HG03469 (cell line): ENCODE measurements around the gene EHD2.
"Not testable (repeated sequence)": the region's sequence is repeated elsewhere in the genome, so short reads cannot be mapped to it uniquely, and the experiment has no call there.

ENCODE experiments used
- ATAC-seq: cut with Tn5 transposase; IDR thresholded peaks from one replicate; pipeline ENCODE4 v1.9.1; 2021; ENCODE audit warnings: mild to moderate bottlenecking, moderate library complexity, moderate number of reproducible peaks; ENCODE audit not compliant: unreplicated experiment

The EHD2 gene

DNA sequence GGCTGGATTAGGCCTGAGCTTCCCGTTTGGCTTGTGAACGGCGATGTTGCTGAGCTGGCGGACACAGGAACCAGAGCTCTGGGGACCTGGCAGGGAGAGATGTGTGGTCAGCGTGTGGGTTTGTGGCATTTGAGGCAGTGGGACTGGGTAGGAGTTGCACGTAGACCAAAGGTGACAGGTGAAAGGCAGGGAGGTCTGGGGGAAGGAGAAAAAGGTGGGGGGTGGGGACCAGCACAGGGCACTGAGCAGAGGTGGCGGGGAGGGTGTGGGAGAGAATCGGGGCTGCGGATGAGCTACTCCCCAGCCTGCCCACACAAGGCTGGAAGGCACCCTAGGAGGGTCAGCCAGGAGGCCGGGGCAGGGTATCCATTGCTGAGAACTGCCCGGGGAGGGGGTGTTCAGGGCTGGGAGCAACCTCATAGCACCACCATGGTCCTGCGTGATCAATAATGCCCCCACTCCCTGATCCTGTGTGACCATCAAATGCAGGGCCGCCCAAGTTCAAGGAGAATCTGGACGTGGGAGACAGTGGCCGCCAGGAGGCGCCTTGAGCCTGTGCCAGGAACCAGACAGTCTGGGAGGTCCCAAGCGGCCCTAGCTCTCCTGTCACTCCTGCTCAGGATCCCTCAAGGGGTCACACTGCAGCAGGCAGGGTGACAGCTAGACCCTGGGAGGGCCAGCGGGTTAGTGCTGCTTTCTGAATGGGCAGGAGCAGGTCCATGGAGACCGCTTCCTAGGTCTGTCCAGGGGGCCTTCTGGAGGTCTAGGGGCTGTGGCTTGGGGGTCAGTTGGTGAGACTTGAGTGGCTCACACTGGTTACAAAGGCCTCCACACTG, 52.5 kb downstream of the EHD2 start:
- ATAC-seq: no peak

DNA sequence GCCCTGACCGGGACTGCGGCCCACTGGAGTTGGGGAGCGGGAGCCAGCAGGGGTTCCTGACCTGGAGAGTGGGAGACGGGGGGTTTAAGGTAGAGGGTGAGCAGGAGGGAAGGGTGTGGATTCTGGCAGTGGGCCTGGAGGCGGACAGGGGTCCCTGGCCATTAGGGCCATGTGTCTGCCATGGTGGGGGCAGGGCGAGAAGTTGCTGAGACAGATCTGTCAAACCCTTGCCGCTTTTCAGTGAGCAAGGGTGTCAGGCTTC, 53.1 kb downstream of the EHD2 start:
- ATAC-seq: no peak

DNA sequence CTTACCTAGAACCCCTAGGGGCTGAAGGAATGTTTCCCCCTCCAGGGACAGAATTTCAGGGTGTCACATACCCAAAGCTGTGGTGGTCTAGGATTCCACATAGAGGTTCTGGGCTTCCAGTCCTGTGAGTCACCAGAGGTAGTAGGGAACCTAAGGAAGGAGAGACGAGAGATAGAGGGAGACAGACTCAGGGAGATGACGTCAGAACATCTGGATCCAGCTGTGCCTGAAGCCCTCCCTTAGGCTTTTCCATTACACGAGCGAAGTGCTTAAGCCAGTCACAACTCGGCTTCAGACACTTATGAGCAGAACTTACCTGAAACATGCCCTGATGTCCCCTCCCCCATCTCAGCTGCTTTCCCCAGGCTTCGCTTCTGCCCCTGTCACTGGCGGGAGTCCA, 53.4 kb downstream of the EHD2 start:
- ATAC-seq: no peak

DNA sequence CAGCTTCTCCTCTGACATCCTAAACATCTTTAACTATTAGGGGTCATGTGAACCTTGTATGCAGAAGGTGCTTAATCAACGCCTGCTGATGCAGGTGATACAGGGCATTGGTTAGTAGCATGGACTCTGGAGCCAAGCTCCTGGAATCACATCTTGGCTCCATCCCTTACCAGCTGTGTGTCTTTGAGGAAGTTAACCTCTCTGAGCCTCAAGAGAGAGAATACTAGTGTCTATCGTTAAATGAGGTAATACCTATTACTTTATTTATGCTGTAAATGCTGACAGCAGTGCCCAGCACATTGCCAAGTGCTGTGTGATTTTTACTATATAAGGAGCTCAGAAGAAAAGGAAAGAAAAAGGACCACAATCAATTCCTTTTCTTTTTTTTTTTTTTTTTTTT, 54.1 kb downstream of the EHD2 start:
- no peak for ATAC-seq

DNA sequence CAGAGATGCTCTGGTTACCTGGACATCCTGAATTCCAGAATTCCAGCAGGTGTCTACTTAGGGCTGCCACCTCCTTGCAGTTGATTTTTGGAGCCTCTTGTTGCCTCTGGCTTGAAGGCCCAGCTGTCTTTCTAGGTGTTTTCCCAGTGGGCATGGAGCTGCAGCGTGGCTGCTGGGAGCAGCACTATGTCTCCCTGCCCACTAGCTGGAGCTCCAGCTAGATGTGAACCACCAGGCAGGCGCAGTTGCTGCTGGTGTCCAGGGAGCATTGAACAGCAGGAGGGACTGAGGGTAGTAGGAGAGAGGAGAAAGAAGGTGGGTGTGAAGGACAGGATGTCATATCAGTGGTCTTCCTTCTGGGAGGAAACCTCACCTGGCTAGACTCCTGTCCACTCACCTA, 55.4 kb downstream of the EHD2 start:
- no peak for ATAC-seq

DNA sequence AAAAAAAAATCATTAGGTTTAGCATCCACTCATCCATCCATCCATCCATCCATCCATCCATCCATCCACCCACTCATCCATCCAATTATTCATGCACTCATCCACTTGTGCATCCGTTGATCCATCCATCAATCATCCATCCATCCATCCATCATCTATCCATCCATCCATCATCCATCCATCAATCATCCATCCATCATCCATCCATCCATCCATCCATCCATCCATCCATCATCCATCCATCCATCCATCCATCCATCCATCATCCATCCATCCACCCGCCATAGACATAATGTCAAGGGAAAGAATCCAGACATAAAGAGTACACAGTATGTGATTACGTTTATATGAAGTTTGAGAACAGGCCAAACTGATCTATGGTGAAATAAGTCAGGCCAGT, 56.3 kb downstream of the EHD2 start:
- ATAC-seq: no peak

DNA sequence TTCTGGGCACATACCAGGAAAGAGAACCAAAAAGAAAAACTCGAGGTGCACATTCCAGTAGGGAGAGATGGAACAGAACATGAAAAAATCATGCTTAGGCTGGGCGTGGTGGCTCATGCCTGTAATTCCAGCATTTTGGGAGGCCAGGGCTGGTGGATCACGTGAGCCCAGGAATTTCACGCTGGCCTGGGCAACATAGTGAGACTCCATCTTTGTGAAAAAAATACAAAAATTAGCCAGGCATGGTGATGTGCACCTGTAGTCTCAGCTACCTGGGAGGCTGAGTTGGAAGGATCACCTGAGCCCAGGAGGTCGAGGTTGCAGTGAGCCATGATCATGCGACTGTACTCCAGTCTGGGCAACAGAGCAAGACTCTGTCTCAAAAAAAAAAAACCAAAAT, 58.1 kb downstream of the EHD2 start:
- ATAC-seq: not testable (repeated sequence)

DNA sequence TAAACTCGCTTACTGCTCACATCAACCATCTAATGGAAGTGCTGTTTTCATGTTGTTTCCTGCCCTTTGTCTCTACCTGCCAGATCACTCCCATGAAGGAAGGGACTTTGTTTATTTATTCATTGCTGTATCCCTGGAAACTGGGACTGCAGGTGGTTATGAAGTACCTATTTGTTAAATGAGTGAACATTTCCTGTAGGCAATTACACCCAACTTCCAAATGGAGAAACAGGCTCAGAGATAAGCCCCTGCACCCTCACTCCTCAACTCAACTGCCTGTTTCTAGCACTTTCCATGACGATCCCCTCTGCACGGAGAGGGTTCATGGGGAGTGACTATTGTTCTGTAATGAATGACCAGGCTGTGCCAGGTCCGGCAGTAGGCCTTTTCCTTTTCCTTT, 63.3 kb downstream of the EHD2 start:
- ATAC-seq: no peak

DNA sequence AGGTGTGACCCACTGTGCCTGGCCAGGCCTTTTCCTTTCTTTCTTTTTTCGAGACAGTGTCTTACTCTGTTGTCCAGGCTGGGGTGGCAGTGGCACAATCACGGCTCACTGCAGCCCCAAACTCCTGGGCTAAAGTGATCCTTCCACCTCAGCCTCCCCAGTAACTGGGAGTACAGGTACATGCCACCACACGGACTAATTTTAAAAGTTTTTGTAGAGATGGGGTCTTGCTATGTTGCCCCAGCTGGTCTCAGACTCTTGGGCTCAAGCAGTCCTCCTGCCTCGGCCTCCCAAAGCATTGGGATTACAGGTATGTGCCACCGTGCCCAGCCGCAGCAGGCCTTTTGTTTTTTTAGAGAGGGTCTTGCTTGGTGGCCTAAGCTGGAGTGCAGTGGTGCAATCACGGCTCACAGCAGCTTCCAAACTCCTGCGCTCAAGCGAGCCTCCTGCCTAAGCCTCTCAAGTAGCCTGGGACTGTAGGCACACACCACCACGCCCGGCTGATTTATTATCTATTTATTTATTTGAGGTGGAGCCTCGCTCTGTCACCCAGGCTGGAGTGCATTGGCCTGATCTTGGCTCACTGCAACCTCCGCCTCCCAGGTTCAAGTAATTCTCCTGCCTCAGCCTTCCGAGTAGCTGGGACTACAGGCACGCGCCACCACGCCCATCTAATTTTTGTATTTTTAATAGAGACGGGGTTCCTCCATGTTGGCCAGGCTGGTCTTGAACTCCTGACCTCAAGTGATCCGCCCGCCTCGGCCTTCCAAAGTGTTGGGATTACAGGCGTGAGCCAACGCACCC, 64.2 kb downstream of the EHD2 start:
- not testable (repeated sequence) for ATAC-seq

DNA sequence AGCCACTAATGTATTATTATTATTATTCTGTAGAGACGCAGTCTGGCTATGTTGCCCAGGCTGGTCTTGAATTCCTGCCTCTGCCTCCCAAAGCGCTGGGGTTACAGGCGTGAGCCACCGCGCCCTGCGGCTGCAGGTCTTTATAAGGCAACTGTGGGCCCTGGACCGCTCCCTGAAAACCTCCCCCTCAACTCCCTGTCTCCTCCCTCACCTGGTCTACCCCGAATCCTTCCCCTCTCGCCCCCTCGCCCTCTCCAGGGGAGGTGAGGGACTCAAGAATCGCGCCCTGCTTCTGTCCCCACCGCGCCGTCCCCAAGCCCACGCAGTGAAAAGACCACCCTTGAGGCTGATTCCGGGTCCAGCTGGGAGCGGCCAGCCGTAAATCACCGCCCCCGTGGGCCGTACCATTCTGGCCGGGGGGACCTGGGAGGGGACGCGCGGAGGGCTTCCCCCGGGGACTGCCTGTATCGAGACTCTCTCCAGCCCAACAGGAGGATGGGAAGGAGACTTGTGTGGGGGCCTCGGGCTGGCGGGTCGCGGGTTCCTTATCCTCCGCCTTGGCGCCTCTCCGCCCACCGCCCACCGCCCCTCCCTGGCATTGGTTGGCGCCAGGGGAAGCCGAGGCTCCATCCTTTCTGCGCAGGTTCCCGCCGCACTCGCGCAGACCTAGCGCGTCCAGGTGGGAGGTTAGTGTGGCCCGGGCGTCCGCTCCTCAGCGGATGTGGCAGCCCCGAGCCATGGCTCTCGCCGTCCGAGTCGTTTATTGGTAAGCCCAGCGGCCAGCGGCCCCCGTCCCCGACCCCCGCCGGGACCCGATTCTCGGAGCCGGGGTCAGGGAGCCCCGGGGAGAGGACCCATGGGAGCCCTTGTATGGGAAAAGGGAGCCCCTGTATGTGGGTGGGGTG, 65.1 kb downstream of the EHD2 start, which contains the start of gene SELENOW:
Gene SELENOW, plus strand, starts transcription at position 655 of the 905 bp plus-strand sequence. Its CDS starts 83 bp downstream, at position 738.
- peak; percentile 64 for ATAC-seq

DNA sequence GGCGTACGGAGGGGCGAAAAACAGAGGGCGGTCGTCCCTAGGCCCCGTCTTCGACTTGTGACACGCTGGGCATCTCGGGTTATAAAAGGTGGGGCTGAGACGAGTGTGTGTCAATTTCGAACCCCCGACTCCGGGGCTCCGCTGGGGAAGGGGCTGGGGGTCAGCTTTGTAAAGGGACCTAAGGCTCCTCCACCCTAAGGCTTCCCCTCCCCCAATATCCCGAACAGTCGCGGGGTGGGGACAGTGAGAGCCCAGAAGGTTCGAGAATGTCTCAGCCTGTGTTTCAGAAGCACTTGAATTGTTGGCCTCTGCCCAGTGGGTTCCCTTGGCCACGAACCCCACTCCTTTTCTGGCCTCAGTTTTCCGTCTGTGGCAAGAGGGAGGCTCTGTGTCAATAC, 65.7 kb downstream of the EHD2 start:
- no peak for ATAC-seq

DNA sequence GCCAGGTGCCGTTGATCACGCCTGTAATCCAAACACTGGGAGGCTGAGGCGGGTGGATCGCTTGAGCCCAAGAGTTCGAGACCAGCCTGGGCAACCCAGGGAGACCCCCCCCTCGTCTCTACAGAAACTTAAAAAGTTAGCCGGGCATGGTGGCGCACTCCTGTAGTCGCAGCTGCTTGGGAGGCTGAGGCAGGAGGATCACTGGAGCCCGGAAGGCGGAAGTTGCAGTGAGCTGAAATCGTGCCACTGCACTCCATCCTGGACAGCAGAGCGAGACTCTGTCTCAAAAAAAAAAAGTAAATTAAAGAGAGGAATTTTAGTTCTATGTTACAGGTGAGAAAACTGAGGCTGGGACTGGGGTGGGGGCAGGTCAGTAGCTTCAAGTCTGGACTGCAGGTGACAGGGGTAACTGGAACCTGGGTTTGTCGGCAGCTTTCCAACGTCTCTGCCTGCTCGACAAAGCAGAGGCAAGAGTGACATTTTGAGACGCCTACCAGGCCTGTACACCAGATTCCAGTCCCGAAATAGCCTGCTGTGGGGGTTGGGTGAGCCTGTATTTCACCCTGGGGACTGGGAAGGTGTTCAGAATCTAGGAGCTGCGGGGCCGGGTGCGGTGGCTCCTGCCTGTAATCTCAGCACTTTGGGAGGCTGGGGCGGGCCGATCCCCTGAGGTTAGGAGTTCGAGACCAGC, 66.4 kb downstream of the EHD2 start:
- ATAC-seq: no peak

DNA sequence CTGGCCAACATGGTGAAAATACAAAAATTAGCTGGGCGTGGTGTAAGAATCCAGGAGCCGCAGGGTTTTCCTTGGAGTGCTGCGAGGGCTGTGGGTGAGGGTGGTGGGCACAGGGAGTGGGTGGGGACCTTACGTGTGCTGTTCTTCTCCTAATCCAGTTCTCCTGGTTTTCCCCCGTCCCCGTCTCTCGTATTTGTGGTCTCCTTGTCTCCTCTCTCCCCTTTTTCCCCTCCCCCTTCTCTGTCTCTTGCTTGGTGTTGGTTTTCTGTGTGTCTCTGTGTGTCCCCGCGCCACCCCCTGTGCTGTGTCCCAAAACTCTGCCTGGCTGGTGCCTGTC, 67.0 kb downstream of the EHD2 start:
- no peak for ATAC-seq

DNA sequence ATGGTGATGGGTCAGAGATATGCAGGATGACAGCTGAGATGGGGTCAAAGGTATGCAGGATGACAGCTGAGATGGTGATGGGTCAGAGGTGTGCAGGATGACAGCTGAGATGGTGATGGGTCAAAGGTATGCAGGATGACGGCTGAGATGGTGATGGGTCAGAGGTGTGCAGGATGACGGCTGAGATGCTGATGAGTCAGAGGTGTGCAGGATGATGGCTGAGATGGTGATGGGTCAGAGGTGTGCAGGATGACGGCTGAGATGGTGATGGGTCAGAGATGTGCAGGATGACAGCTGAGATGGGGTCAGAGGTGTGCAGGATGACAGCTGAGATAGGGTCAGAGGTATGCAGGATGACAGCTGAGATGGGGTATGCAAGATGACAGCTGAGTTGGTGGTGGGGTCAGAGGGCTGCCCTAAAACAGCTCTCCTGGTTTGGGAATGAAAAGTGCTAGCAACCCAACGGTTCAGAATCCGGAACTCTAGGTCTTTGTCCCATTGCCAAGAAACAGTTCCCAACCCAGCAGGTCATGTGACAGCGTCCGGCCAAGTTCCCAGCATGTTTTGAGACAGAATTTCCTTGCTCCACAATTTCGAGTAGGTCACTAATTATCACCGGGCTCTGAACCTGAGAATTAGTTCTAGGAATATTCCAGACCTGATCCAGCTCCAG, 68.5 kb downstream of the EHD2 start:
- no peak for ATAC-seq

DNA sequence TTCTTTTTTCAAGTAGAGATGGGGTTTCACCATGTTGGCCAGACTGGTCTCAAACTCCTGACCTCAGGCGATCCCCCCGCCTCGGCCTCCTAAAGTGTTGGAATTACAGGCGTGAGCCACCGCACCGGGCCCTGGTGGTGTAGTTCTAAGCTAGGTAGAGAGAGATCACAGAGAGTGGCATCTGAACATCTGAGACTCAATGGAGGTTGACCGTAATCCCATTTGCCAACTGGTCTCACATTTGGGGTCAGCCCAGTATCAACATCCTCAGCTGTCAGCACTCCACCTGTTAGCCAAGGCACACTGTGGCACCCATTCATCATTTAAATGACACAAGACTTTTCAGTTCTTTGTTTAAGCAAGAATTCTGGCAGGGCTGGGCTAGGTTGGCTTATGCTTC, 73.3 kb downstream of the EHD2 start:
- no peak for ATAC-seq

DNA sequence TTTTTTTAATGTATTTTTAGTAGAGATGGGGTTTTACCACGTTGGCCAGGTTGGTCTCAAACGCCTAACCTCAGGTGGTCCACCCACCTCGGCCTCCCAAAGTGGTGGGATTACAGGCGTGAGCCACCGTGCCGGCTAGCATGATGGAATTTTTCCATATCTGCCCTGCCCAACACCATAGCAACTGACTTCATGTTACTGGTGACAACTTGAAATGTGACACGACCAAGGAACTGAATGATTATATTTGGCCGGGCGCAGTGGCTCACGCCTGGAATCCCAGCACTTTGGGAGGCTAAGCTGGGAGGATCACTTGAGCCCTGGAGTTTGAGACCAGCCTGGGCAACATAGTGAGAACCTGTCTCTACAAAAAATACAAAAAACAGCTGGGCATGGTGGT, 74.1 kb downstream of the EHD2 start:
- not testable (repeated sequence) for ATAC-seq

DNA sequence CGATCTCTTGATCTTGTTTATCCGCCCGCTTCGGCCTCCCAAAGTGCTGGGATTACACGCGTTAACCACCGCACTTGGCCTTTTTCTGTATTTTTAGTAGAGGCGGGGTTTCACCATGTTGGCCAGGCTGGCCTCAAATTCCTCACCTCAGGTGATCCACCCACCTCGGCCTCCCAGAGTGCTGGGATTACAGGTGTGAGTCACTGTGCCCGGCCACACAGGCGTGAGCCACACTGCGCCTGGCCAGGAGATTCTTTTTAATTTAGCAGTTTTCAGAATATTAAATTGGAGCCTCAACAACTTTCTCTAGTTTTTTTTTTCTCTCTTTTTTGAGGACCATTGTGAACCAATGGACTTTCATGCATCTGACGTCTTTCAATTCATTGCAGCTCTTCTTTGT, 76.6 kb downstream of the EHD2 start:
- ATAC-seq: not testable (repeated sequence)

DNA sequence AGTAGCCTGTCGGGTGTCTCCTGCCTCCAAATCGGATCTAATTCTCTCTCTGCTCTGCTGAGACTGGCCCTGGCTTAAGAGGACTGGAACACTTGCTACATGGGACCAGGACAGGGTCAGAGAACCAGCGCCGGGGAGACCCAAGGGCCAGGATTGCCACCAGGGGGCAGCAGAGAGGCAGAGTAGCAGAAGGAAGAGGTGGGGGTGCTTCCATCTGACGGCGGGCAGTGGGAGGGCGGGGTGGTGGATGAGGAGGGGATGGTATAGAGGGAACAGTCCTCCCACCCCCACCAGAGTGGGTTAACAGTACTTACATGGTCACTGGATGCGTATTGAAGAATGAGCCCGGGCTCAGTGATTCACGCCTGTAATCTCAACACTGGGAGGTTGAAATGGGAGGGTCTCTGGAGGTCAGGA, 77.2 kb downstream of the EHD2 start:
- no peak for ATAC-seq

DNA sequence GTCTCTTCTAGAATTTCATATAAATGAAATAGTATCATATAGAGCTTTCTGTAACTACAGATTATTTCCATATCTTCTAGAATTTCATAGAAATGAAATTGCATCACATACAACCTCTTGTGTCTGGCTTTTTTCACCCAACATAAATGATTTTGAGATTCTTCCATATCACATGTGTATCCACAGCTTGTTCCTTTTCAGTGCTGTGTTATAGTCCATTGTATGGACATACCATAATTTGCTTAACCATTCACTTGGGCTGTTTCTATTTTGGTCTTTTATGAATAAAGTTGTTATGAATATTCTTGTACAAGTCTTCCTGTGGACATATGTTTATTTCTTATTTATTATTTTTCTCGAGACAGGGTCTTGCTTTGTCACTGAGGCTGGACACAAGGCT, 79.4 kb downstream of the EHD2 start:
- no peak for ATAC-seq
